ENCODE results near the gene RAPGEF4. TPM values are rescaled to one million over a fixed set of nuclear protein-coding genes. Genes with fewer than 3 reads are reported as not detected.

RAPGEF4 gene
- total and polyA plus RNA-seq, 12 donors: 1.2 to 11.2 (median 7.9) TPM

DNA sequence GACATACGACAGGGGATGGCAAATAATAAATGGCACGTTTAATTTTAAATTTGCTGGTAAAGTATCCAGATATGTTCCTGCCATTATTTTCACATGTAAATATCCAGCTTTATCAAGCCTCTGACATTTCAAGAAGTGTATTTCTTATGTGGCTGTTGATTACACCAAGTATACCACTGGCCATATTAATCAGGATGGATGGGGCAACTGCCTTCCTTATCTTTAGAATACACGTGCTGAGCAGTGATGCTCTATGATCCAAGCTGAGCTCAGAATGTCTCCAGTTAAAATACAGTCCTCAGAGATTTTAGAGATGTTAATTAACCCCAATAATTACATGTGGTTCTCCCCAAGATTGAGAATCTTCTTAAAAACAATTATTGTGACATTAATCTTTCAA lies 38.3 kb upstream of the RAPGEF4 start:
- DNase-seq (no peak), ATAC-seq (no peak)
- H3K9me3 ChIP-seq: peaks cover 0 to 6% (median 0%) of the 10 kb centered on the region in 11 donors
- peaks cover 0 to 19% (median 13%) of the 10 kb centered on the region in 9 donors for H3K4me1 ChIP-seq
- WGBS, 2 donors: 78 to 81% methylated on average over 3 of the region's 3 CpGs
- peaks cover 0 to 4% (median 0%) of the 10 kb centered on the region in 7 donors for H3K27me3 ChIP-seq
- TF ChIP-seq, protein P1, sequence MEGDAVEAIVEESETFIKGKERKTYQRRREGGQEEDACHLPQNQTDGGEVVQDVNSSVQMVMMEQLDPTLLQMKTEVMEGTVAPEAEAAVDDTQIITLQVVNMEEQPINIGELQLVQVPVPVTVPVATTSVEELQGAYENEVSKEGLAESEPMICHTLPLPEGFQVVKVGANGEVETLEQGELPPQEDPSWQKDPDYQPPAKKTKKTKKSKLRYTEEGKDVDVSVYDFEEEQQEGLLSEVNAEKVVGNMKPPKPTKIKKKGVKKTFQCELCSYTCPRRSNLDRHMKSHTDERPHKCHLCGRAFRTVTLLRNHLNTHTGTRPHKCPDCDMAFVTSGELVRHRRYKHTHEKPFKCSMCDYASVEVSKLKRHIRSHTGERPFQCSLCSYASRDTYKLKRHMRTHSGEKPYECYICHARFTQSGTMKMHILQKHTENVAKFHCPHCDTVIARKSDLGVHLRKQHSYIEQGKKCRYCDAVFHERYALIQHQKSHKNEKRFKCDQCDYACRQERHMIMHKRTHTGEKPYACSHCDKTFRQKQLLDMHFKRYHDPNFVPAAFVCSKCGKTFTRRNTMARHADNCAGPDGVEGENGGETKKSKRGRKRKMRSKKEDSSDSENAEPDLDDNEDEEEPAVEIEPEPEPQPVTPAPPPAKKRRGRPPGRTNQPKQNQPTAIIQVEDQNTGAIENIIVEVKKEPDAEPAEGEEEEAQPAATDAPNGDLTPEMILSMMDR (IDR thresholded peaks at IDR 0.05): no peak
- no peaks in the 10 kb centered on the region for H3K36me3 ChIP-seq
- H3K4me3 ChIP-seq: no peak overlapping the region
- intact Hi-C loops (cut with DNase I): no loop called here
- H3K27ac ChIP-seq: no peak overlapping the region

DNA sequence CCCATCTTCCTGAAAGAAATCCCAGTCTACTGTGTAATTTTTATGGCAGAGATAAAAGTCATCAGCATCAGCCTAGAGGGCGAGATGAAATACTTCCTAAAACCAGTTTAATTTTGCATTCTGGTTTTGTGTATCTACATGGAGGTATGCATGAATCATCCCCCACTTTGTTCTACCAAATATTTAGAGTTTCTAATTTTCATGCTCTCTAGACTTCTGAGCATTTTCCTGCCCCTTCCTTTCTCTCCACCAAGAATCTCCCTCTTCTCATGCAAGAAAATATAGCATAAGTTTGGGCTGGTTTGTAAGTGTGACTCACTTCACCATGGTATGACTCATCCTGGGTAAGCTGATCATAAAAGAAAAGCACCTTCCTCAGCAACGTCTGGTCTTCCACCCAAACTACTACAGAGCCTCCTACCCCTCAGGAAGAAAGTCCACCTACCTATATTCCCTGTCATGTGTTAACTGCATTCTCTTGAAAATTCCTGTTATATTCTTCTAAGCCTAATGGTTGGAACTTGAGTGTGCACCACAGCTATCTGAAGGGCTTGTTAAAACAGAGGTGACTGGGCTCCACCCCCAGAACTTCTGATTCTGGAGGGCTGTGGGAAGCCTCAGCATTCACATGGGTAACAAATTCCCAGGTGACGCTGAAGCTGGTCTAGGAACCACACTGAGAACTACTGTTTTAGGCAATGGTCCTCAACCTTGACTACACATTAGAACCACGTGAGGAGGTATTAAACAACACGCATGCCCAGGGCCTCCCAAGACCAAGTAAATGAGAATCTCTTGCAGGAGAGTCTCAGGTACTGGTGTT lies 37.4 kb upstream of the RAPGEF4 start:
- TF ChIP-seq, protein P1 (IDR thresholded peaks at IDR 0.05): no peak
- H3K36me3 ChIP-seq: no peaks in the 10 kb centered on the region
- H3K4me3 ChIP-seq: no peak overlapping the region
- ATAC-seq (no peak), DNase-seq (no peak)
- H3K27ac ChIP-seq: no peak overlapping the region
- H3K4me1 ChIP-seq: peaks cover 0 to 11% (median 5%) of the 10 kb centered on the region in 9 donors
- WGBS, 2 donors: 75 to 86% methylated on average over 5 of the region's 5 CpGs
- H3K9me3 ChIP-seq: peaks cover 0 to 6% (median 0%) of the 10 kb centered on the region in 11 donors
- peaks cover 0 to 4% (median 0%) of the 10 kb centered on the region in 7 donors for H3K27me3 ChIP-seq
- intact Hi-C loops (cut with DNase I): no loop called here

DNA sequence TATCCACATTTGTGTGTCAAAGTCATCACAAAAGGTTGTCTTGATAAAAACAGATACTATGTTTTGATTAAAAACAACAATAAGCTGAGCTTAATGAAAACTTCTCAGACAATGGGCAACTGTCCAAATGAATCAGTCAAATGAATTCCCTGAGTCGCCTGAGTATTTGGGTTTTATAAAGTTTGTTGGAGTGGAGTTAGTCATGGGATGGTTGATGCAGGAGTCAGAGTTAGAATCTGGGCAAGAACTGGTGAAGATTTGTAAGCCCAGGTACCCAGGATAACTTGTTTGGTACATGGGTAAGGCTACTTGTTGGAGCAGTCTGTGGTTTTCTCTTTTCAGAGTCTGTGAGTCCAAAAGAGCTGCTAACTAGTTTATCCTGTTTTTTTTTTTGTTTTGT lies 34.4 kb upstream of the RAPGEF4 start:
- TF ChIP-seq, protein P1 (IDR thresholded peaks at IDR 0.05): no peak
- H3K4me3 ChIP-seq: no peak overlapping the region
- peaks cover 0 to under 1% (median 0%) of the 10 kb centered on the region in 11 donors for H3K9me3 ChIP-seq
- intact Hi-C loops (cut with DNase I): loop anchor here in 3 of 10 donors (10.0 kb wide), 2 partner anchors 106 to 526 kb away; no protein-coding TSS in a partner anchor
- ATAC-seq: no peak
- peaks cover 0 to 3% (median 0%) of the 10 kb centered on the region in 7 donors for H3K27me3 ChIP-seq
- DNase-seq: no peak
- no peaks in the 10 kb centered on the region for H3K4me1 ChIP-seq
- no peak overlapping the region for H3K27ac ChIP-seq
- WGBS, 2 donors: 58 to 63% methylated on average over 1 of the region's 1 CpG
- H3K36me3 ChIP-seq: no peaks in the 10 kb centered on the region

DNA sequence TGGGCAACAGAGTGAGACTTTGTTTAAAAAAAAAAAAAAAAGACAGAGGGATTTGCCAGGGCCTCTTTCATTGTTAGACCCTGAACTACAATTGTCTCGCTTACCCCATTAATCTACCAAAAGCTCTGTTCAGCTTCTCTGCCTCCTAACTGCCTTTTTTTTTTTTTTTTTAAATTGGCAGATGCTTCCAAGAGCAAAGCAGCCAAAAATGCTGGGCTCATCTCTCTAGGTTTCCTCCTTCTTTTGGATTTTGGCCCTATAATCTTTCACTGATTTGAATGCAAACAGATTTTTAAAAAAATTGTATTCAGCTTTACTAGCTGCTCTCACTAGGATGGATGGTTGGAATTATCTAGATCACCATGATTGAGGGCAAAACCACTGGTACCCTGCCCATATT lies 33.2 kb upstream of the RAPGEF4 start:
- 72 to 82% methylated on average over 1 of the region's 1 CpG for WGBS, 2 donors
- Histone ChIP-seq H3K27me3 (peaks cover 0 to 11% (median 0%) of the 10 kb centered on the region in 7 donors), H3K9me3 (no peaks in the 10 kb centered on the region), H3K4me1 (no peaks in the 10 kb centered on the region), H3K27ac (no peak overlapping the region), H3K4me3 (no peak overlapping the region), H3K36me3 (no peaks in the 10 kb centered on the region)
- no peak for DNase-seq
- ATAC-seq: no peak
- TF ChIP-seq, protein P1 (IDR thresholded peaks at IDR 0.05): no peak
- intact Hi-C loops (cut with DNase I): loop anchor here in 3 of 10 donors (10.0 kb wide), 2 partner anchors 108 to 528 kb away; no protein-coding TSS in a partner anchor
